ENCODE data around the gene FGD6.
"Not testable (repeated sequence)": the region's sequence is repeated elsewhere in the genome, so short reads cannot be mapped to it uniquely, and the experiment has no call there.

Gene FGD6

GRCh38 chr12:95243497-95244183 lies 26.4 kb upstream of the FGD6 start:
- peaks cover 25% of the 10 kb centered on the region for H3K36me3 ChIP-seq (ENCODE audit: insufficient read depth, low read length)

GRCh38 chr12:95241761-95242506 lies 24.7 kb upstream of the FGD6 start:
- Histone ChIP-seq H3K9me3 (ENCODE audit: low read length) (peaks cover 9% of the 10 kb centered on the region), H3K4me1 (ENCODE audit: insufficient read depth, low read length) (no peaks in the 10 kb centered on the region), H2AFZ (ENCODE audit: low read depth, low read length) (no peak overlapping the region), H3K27me3 (ENCODE audit: insufficient read depth, low read length) (no peaks in the 10 kb centered on the region), H3K36me3 (ENCODE audit: insufficient read depth, low read length) (peaks cover 29% of the 10 kb centered on the region), H3K4me3 (ENCODE audit: low read length) (no peak overlapping the region)

More at GRCh38 chr12:95243497-95244183, 26.4 kb upstream of the FGD6 start:
- H3K27me3 ChIP-seq (ENCODE audit: insufficient read depth, low read length) = no peaks in the 10 kb centered on the region
- H3K4me1 ChIP-seq (ENCODE audit: insufficient read depth, low read length) = no peaks in the 10 kb centered on the region
- no peak overlapping the region for H3K4me3 ChIP-seq (ENCODE audit: low read length)
- H3K9me3 ChIP-seq (ENCODE audit: low read length) = peaks cover 8% of the 10 kb centered on the region
- H2AFZ ChIP-seq (ENCODE audit: low read depth, low read length) = no peak overlapping the region

GRCh38 chr12:95241138-95241537 lies 23.9 kb upstream of the FGD6 start:
- H2AFZ ChIP-seq (ENCODE audit: low read depth, low read length); H3K4me3 ChIP-seq (ENCODE audit: low read length); H3K4me1 ChIP-seq (ENCODE audit: insufficient read depth, low read length); H3K27me3 ChIP-seq (ENCODE audit: insufficient read depth, low read length): not testable (repeated sequence)
- peaks cover 14% of the 10 kb centered on the region for H3K9me3 ChIP-seq (ENCODE audit: low read length)
- peaks cover 31% of the 10 kb centered on the region for H3K36me3 ChIP-seq (ENCODE audit: insufficient read depth, low read length)

GRCh38 chr12:95240556-95240955 lies 23.3 kb upstream of the FGD6 start:
- Histone ChIP-seq H3K36me3 (ENCODE audit: insufficient read depth, low read length) (peaks cover 31% of the 10 kb centered on the region), H3K4me1 (ENCODE audit: insufficient read depth, low read length) (no peaks in the 10 kb centered on the region), H2AFZ (ENCODE audit: low read depth, low read length) (no peak overlapping the region)

GRCh38 chr12:95239835-95240234 lies 22.6 kb upstream of the FGD6 start:
- not testable (repeated sequence) for H2AFZ ChIP-seq (ENCODE audit: low read depth, low read length); H3K4me3 ChIP-seq (ENCODE audit: low read length); H3K27me3 ChIP-seq (ENCODE audit: insufficient read depth, low read length); H3K4me1 ChIP-seq (ENCODE audit: insufficient read depth, low read length)
- Histone ChIP-seq H3K36me3 (ENCODE audit: insufficient read depth, low read length) (peaks cover 28% of the 10 kb centered on the region), H3K9me3 (ENCODE audit: low read length) (peaks cover 14% of the 10 kb centered on the region)

More at GRCh38 chr12:95240556-95240955, 23.3 kb upstream of the FGD6 start:
- no peak overlapping the region for H3K4me3 ChIP-seq (ENCODE audit: low read length)
- H3K9me3 ChIP-seq (ENCODE audit: low read length) = peaks cover 14% of the 10 kb centered on the region
- no peaks in the 10 kb centered on the region for H3K27me3 ChIP-seq (ENCODE audit: insufficient read depth, low read length)

- no peak overlapping the region for H3K4me3 ChIP-seq (ENCODE audit: low read length)
- H3K36me3 ChIP-seq (ENCODE audit: insufficient read depth, low read length) = peaks cover 28% of the 10 kb centered on the region
Measured at GRCh38 chr12:95239216-95239615, 21.9 kb upstream of the FGD6 start.

GRCh38 chr12:95238150-95238549 lies 20.9 kb upstream of the FGD6 start:
- Histone ChIP-seq H3K36me3 (ENCODE audit: insufficient read depth, low read length) (peaks cover 21% of the 10 kb centered on the region), H2AFZ (ENCODE audit: low read depth, low read length) (no peak overlapping the region), H3K27me3 (ENCODE audit: insufficient read depth, low read length) (no peaks in the 10 kb centered on the region)

More at GRCh38 chr12:95239216-95239615, 21.9 kb upstream of the FGD6 start:
- H3K27me3 ChIP-seq (ENCODE audit: insufficient read depth, low read length) = no peaks in the 10 kb centered on the region
- H2AFZ ChIP-seq (ENCODE audit: low read depth, low read length) = no peak overlapping the region
- no peaks in the 10 kb centered on the region for H3K4me1 ChIP-seq (ENCODE audit: insufficient read depth, low read length)
- H3K9me3 ChIP-seq (ENCODE audit: low read length) = peaks cover 16% of the 10 kb centered on the region

GRCh38 chr12:95237315-95237714 lies 20.0 kb upstream of the FGD6 start:
- H2AFZ ChIP-seq (ENCODE audit: low read depth, low read length) = no peak overlapping the region
- H3K27me3 ChIP-seq (ENCODE audit: insufficient read depth, low read length) = no peaks in the 10 kb centered on the region
- peaks cover 8% of the 10 kb centered on the region for H3K9me3 ChIP-seq (ENCODE audit: low read length)
- no peak overlapping the region for H3K4me3 ChIP-seq (ENCODE audit: low read length)
- peaks cover 13% of the 10 kb centered on the region for H3K36me3 ChIP-seq (ENCODE audit: insufficient read depth, low read length)
- no peaks in the 10 kb centered on the region for H3K4me1 ChIP-seq (ENCODE audit: insufficient read depth, low read length)

More at GRCh38 chr12:95238150-95238549, 20.9 kb upstream of the FGD6 start:
- H3K4me3 ChIP-seq (ENCODE audit: low read length) = no peak overlapping the region
- peaks cover 11% of the 10 kb centered on the region for H3K9me3 ChIP-seq (ENCODE audit: low read length)
- H3K4me1 ChIP-seq (ENCODE audit: insufficient read depth, low read length) = no peaks in the 10 kb centered on the region

GRCh38 chr12:95235621-95236020 lies 18.4 kb upstream of the FGD6 start:
- peaks cover 12% of the 10 kb centered on the region for H3K36me3 ChIP-seq (ENCODE audit: insufficient read depth, low read length)
- not testable (repeated sequence) for H3K4me1 ChIP-seq (ENCODE audit: insufficient read depth, low read length); H3K9me3 ChIP-seq (ENCODE audit: low read length); H3K4me3 ChIP-seq (ENCODE audit: low read length); H2AFZ ChIP-seq (ENCODE audit: low read depth, low read length); H3K27me3 ChIP-seq (ENCODE audit: insufficient read depth, low read length)

- not testable (repeated sequence) for H3K4me3 ChIP-seq (ENCODE audit: low read length); H2AFZ ChIP-seq (ENCODE audit: low read depth, low read length); H3K4me1 ChIP-seq (ENCODE audit: insufficient read depth, low read length); H3K27me3 ChIP-seq (ENCODE audit: insufficient read depth, low read length); H3K9me3 ChIP-seq (ENCODE audit: low read length)
- H3K36me3 ChIP-seq (ENCODE audit: insufficient read depth, low read length) = peaks cover 12% of the 10 kb centered on the region
Measured at GRCh38 chr12:95234187-95234586, 16.9 kb upstream of the FGD6 start.

GRCh38 chr12:95231190-95231589 lies 13.9 kb upstream of the FGD6 start:
- peaks cover 2% of the 10 kb centered on the region for H3K9me3 ChIP-seq (ENCODE audit: low read length)
- H3K36me3 ChIP-seq (ENCODE audit: insufficient read depth, low read length) = peaks cover 8% of the 10 kb centered on the region
- no peak overlapping the region for H3K4me3 ChIP-seq (ENCODE audit: low read length)
- H3K27me3 ChIP-seq (ENCODE audit: insufficient read depth, low read length) = no peaks in the 10 kb centered on the region
- no peak overlapping the region for H2AFZ ChIP-seq (ENCODE audit: low read depth, low read length)
- H3K4me1 ChIP-seq (ENCODE audit: insufficient read depth, low read length) = no peaks in the 10 kb centered on the region

- Histone ChIP-seq H3K9me3 (ENCODE audit: low read length) (peaks cover 2% of the 10 kb centered on the region), H2AFZ (ENCODE audit: low read depth, low read length) (no peak overlapping the region), H3K4me1 (ENCODE audit: insufficient read depth, low read length) (no peaks in the 10 kb centered on the region), H3K4me3 (ENCODE audit: low read length) (no peak overlapping the region), H3K27me3 (ENCODE audit: insufficient read depth, low read length) (no peaks in the 10 kb centered on the region), H3K36me3 (ENCODE audit: insufficient read depth, low read length) (peaks cover 15% of the 10 kb centered on the region)
Measured at GRCh38 chr12:95230313-95230712, 13.0 kb upstream of the FGD6 start.

GRCh38 chr12:95229636-95230035 lies 12.4 kb upstream of the FGD6 start:
- Histone ChIP-seq H3K4me3 (ENCODE audit: low read length) (no peak overlapping the region), H3K4me1 (ENCODE audit: insufficient read depth, low read length) (no peaks in the 10 kb centered on the region), H3K9me3 (ENCODE audit: low read length) (peaks cover 2% of the 10 kb centered on the region), H2AFZ (ENCODE audit: low read depth, low read length) (no peak overlapping the region), H3K27me3 (ENCODE audit: insufficient read depth, low read length) (no peaks in the 10 kb centered on the region), H3K36me3 (ENCODE audit: insufficient read depth, low read length) (peaks cover 20% of the 10 kb centered on the region)
